Activated naive CD8-positive, alpha-beta T cell treated with anti-CD3 and anti-CD28 coated beads, Interleukin-2, amount 50 U/mL, for 16 hours (primary cell): ENCODE data around the gene PPP1R3F.

Experiments
- DNase-seq: peaks from one replicate; pipeline ENCODE4 v3.0.0-alpha.2; 2020; ENCODE audit warnings: low read depth, low spot score

Gene PPP1R3F

GRCh38 chrX:49269767-49270248 lies at the start of gene PPP1R3F:
TSS of gene PPP1R3F (plus strand) at chrX:49269793. CDS start at chrX:49269870, 77 bp downstream.
- no peak for DNase-seq

GRCh38 chrX:49220100-49220499 lies 49.5 kb upstream of the PPP1R3F start:
- DNase-seq, result no peak

- no peak for DNase-seq
Measured at GRCh38 chrX:49221868-49222267, 47.7 kb upstream of the PPP1R3F start.

GRCh38 chrX:49225858-49226257 lies 43.7 kb upstream of the PPP1R3F start:
- no peak for DNase-seq

- no peak for DNase-seq
Measured at GRCh38 chrX:49226946-49227345, 42.6 kb upstream of the PPP1R3F start.

- no peak for DNase-seq
Measured at GRCh38 chrX:49227726-49228125, 41.9 kb upstream of the PPP1R3F start.

- DNase-seq, result no peak
Measured at GRCh38 chrX:49228185-49228584, 41.4 kb upstream of the PPP1R3F start.

- DNase-seq, result peak; percentile 11
Measured at GRCh38 chrX:49230500-49231232, 38.9 kb upstream of the PPP1R3F start.

- DNase-seq, result no peak
Measured at GRCh38 chrX:49231333-49232000, 38.1 kb upstream of the PPP1R3F start.

- DNase-seq, result no peak
Measured at GRCh38 chrX:49232525-49232924, 37.1 kb upstream of the PPP1R3F start.

GRCh38 chrX:49233176-49233575 lies 36.4 kb upstream of the PPP1R3F start, which contains the start of gene CACNA1F:
TSS of gene CACNA1F (minus strand) at chrX:49233340. CDS start at chrX:49233309, 31 bp downstream.
- DNase-seq, result no peak

GRCh38 chrX:49233887-49234555 lies 35.6 kb upstream of the PPP1R3F start:
- DNase-seq, result no peak

GRCh38 chrX:49237060-49237459 lies 32.5 kb upstream of the PPP1R3F start:
- no peak for DNase-seq

GRCh38 chrX:49238735-49239134 lies 30.9 kb upstream of the PPP1R3F start:
- no peak for DNase-seq

GRCh38 chrX:49242545-49243066 lies 27.0 kb upstream of the PPP1R3F start:
- no peak for DNase-seq

GRCh38 chrX:49243166-49243565 lies 26.4 kb upstream of the PPP1R3F start:
- no peak for DNase-seq

- no peak for DNase-seq
Measured at GRCh38 chrX:49244207-49244606, 25.4 kb upstream of the PPP1R3F start.

- no peak for DNase-seq
Measured at GRCh38 chrX:49246541-49246940, 23.1 kb upstream of the PPP1R3F start.

- DNase-seq, result no peak
Measured at GRCh38 chrX:49247346-49247745, 22.2 kb upstream of the PPP1R3F start.

GRCh38 chrX:49247916-49248811 lies 21.4 kb upstream of the PPP1R3F start:
- DNase-seq, result no peak

- DNase-seq, result no peak
Measured at GRCh38 chrX:49249071-49249470, 20.5 kb upstream of the PPP1R3F start.
